K562 (cell line): ENCODE results near the gene LYRM1. TPM values are rescaled to one million over a fixed set of nuclear protein-coding genes. Genes with fewer than 3 reads are reported as not detected.

Experiments
- ARID1B ChIP-seq: fragments of 450-650 bp; IDR thresholded peaks from 2 replicates; pipeline ENCODE4 v1.6.1; 2016; ENCODE audit warnings: antibody characterized with exemption, mild to moderate bottlenecking, inconsistent platforms
- BACH1 ChIP-seq: fragments of 200-800 bp; sonication (Bioruptor generic); IDR thresholded peaks from 2 replicates; pipeline ENCODE4 v1.6.1; 2016; ENCODE audit warnings: missing genetic modification characterization, missing compliant biosample characterization
- ELF2 ChIP-seq: fragments of 250-450 bp; sonication (Bioruptor Pico); IDR thresholded peaks from 2 replicates; pipeline ENCODE4 v1.5.0; 2021; ENCODE audit warnings: mild to moderate bottlenecking
- GABPA ChIP-seq: fragments of 200-800 bp; sonication (Bioruptor generic); conservative IDR thresholded peaks from 2 replicates; pipeline ENCODE4 v1.6.1; 2016; ENCODE audit warnings: low read depth, missing genetic modification characterization, missing compliant biosample characterization
- HMG20B ChIP-seq: fragments of 250-450 bp; sonication (Bioruptor Pico); IDR thresholded peaks from 2 replicates; pipeline ENCODE4 v1.5.0; 2021; ENCODE audit warnings: mild to moderate bottlenecking
- NCOA6 ChIP-seq: fragments of 450-650 bp; IDR thresholded peaks from 2 replicates; pipeline ENCODE4 v1.6.1; 2017; ENCODE audit warnings: mild to moderate bottlenecking
- NELFE ChIP-seq: IDR thresholded peaks from 2 replicates; pipeline ENCODE4 v1.6.1; 2011; ENCODE audit warnings: mild to moderate bottlenecking; ENCODE audit not compliant: insufficient read depth, insufficient read length
- POLR2A ChIP-seq: fragments of 450-650 bp; conservative IDR thresholded peaks from 2 replicates; pipeline ENCODE4 v1.6.1; 2016
- RBM39 ChIP-seq: fragments of 200-400 bp; formaldehyde crosslinking; optimal IDR thresholded peaks from 2 replicates; pipeline ENCODE3; 2018; ENCODE audit warnings: low read depth, low read length
- RHOXF2B ChIP-seq: fragments of 250-450 bp; sonication (Bioruptor Pico); conservative IDR thresholded peaks from 2 replicates; pipeline ENCODE4 v1.5.1; 2021
- SMAD4 ChIP-seq: fragments of 250-450 bp; sonication (Bioruptor Pico); conservative IDR thresholded peaks from 2 replicates; pipeline ENCODE4 v1.8.0; 2021; ENCODE audit warnings: inconsistent platforms, mild to moderate bottlenecking, moderate library complexity
- SUPT5H ChIP-seq: fragments of 450-650 bp; IDR thresholded peaks from 2 replicates; pipeline ENCODE4 v1.6.1; 2016
- ZNF184 ChIP-seq: sonication (generic); formaldehyde crosslinking; IDR thresholded peaks from 2 replicates; pipeline ENCODE4 v1.5.0; 2020; ENCODE audit warnings: missing genetic modification reagents
- ZNF75A ChIP-seq: fragments of 450-650 bp; formaldehyde crosslinking; IDR thresholded peaks from 2 replicates; pipeline ENCODE4 v1.4.0; 2020; ENCODE audit warnings: mild to moderate bottlenecking
- polyA plus RNA-seq, 8 experiments: library from polyadenylated mRNA; depleted of rRNA in 4 of 8; stranded (reverse) in 5 of 8; unstranded in 3 of 8; fragments of >200 nt; fragmentation: Nextera tagmentation in 2 of 8; fragmentation: Illumina TruSeq in 1 of 8; extraction: Ambion mirVana in 2 of 8; extraction: Trizol in 1 of 8; gene quantifications; 2 replicates each; pipeline versions ENCODE4 v1.2.1 to v1.2.3, GENCODE V29; 2011 to 2014; ENCODE audit warnings: inconsistent platforms in 1 of 8, missing spikeins in 1 of 8
- total RNA-seq, 7 experiments: library from RNA; depleted of rRNA in 6 of 7; stranded (reverse); fragments of >200 nt in 6 of 7; fragmentation: Illumina TruSeq in 2 of 7; extraction: Trizol in 2 of 7; gene quantifications; 2 replicates each; pipeline versions ENCODE4 v1.2.1 to v1.2.3, GENCODE V29; 2011 to 2021; ENCODE audit warnings: low replicate concordance in 1 of 7
- TF ChIP-seq, protein P1 (sequence below), 2 experiments: fragments of 250-450 bp in 1 of 2; fragments of 450-650 bp in 1 of 2; sonication (Bioruptor Pico) in 1 of 2; IDR thresholded peaks; 2 replicates each; pipeline versions ENCODE4 v1.6.1 to v1.8.0; 2016 to 2021; ENCODE audit warnings: mild to moderate bottlenecking in 2 of 2, moderate library complexity in 2 of 2, missing compliant biosample characterization in 1 of 2, missing genetic modification characterization in 1 of 2
- TF ChIP-seq, protein P2 (sequence below): fragments of 200-800 bp; sonication (Bioruptor generic); IDR thresholded peaks from 2 replicates; pipeline ENCODE4 v1.6.1; 2017; ENCODE audit warnings: missing genetic modification characterization, missing compliant biosample characterization
- TF ChIP-seq, protein P3 (sequence below): fragments of 450-650 bp; IDR thresholded peaks from 2 replicates; pipeline ENCODE4 v1.6.1; 2017; ENCODE audit warnings: mild to moderate bottlenecking, moderate library complexity
- TF ChIP-seq, protein P4 (sequence below): sonication (generic); formaldehyde crosslinking; IDR thresholded peaks from 2 replicates; pipeline ENCODE4 v1.8.0; 2022; ENCODE audit warnings: mild to moderate bottlenecking, missing genetic modification reagents
- TF ChIP-seq, protein P5 (sequence below): fragments of 450-650 bp; conservative IDR thresholded peaks from 2 replicates; pipeline ENCODE4 v1.6.1; 2016; ENCODE audit warnings: missing genetic modification characterization, low read depth, mild to moderate bottlenecking, missing compliant biosample characterization, moderate library complexity
- TF ChIP-seq, protein P6 (sequence below): fragments of 450-650 bp; formaldehyde crosslinking; IDR thresholded peaks from 2 replicates; pipeline ENCODE4 v1.4.0; 2020; ENCODE audit warnings: mild to moderate bottlenecking, mixed read lengths

Gene LYRM1
- total and polyA plus RNA-seq, 9 of the 15 experiments (the other 6 are each of a cell fraction or from before 2014, with no cell fraction given), result 17.5 to 44.1 (median 32.7) TPM

DNA sequence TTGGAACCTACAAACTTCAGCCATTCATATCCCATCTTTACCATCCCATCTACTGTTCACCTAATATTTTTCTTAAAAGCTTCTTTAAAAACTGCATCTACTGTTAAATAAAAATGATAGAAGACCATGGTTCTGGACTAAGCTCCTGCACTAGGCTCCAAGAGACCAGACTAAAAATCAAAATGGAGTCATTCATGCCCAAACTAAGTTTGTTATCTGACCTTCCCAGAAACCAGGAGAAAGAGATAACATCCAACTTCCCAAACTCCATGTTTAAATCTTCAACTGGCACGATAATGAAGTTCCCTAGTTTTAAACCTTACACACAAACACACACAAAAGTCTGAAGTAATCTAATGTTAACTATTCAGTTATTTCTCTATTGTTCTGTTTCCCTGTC lies 14.3 kb upstream of the LYRM1 start (continued):
- TF ChIP-seq, protein P1, sequence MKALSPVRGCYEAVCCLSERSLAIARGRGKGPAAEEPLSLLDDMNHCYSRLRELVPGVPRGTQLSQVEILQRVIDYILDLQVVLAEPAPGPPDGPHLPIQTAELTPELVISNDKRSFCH (CRISPR knock-in tag; IDR thresholded peaks at IDR 0.05), result no peak
- TF ChIP-seq, protein P1 (tag; IDR thresholded peaks at IDR 0.05), result 0 out of 2 replicates have a peak, but pooled peaks have one; percentile 29
- TF ChIP-seq POLR2A, result no peak
- TF ChIP-seq ZNF184 (CRISPR knock-in tag), result no peak
- TF ChIP-seq GABPA, result no peak
- no peak for TF ChIP-seq ELF2
- TF ChIP-seq ZNF75A (CRISPR knock-in tag), result no peak
- TF ChIP-seq, protein P2, sequence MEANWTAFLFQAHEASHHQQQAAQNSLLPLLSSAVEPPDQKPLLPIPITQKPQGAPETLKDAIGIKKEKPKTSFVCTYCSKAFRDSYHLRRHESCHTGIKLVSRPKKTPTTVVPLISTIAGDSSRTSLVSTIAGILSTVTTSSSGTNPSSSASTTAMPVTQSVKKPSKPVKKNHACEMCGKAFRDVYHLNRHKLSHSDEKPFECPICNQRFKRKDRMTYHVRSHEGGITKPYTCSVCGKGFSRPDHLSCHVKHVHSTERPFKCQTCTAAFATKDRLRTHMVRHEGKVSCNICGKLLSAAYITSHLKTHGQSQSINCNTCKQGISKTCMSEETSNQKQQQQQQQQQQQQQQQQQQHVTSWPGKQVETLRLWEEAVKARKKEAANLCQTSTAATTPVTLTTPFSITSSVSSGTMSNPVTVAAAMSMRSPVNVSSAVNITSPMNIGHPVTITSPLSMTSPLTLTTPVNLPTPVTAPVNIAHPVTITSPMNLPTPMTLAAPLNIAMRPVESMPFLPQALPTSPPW, result no peak
- TF ChIP-seq, protein P3, sequence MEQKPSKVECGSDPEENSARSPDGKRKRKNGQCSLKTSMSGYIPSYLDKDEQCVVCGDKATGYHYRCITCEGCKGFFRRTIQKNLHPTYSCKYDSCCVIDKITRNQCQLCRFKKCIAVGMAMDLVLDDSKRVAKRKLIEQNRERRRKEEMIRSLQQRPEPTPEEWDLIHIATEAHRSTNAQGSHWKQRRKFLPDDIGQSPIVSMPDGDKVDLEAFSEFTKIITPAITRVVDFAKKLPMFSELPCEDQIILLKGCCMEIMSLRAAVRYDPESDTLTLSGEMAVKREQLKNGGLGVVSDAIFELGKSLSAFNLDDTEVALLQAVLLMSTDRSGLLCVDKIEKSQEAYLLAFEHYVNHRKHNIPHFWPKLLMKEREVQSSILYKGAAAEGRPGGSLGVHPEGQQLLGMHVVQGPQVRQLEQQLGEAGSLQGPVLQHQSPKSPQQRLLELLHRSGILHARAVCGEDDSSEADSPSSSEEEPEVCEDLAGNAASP, result no peak
- TF ChIP-seq SUPT5H, result no peak
- no peak for TF ChIP-seq RBM39
- TF ChIP-seq, protein P4, sequence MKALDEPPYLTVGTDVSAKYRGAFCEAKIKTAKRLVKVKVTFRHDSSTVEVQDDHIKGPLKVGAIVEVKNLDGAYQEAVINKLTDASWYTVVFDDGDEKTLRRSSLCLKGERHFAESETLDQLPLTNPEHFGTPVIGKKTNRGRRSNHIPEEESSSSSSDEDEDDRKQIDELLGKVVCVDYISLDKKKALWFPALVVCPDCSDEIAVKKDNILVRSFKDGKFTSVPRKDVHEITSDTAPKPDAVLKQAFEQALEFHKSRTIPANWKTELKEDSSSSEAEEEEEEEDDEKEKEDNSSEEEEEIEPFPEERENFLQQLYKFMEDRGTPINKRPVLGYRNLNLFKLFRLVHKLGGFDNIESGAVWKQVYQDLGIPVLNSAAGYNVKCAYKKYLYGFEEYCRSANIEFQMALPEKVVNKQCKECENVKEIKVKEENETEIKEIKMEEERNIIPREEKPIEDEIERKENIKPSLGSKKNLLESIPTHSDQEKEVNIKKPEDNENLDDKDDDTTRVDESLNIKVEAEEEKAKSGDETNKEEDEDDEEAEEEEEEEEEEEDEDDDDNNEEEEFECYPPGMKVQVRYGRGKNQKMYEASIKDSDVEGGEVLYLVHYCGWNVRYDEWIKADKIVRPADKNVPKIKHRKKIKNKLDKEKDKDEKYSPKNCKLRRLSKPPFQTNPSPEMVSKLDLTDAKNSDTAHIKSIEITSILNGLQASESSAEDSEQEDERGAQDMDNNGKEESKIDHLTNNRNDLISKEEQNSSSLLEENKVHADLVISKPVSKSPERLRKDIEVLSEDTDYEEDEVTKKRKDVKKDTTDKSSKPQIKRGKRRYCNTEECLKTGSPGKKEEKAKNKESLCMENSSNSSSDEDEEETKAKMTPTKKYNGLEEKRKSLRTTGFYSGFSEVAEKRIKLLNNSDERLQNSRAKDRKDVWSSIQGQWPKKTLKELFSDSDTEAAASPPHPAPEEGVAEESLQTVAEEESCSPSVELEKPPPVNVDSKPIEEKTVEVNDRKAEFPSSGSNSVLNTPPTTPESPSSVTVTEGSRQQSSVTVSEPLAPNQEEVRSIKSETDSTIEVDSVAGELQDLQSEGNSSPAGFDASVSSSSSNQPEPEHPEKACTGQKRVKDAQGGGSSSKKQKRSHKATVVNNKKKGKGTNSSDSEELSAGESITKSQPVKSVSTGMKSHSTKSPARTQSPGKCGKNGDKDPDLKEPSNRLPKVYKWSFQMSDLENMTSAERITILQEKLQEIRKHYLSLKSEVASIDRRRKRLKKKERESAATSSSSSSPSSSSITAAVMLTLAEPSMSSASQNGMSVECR (CRISPR knock-in tag), result no peak
- TF ChIP-seq, protein P5, sequence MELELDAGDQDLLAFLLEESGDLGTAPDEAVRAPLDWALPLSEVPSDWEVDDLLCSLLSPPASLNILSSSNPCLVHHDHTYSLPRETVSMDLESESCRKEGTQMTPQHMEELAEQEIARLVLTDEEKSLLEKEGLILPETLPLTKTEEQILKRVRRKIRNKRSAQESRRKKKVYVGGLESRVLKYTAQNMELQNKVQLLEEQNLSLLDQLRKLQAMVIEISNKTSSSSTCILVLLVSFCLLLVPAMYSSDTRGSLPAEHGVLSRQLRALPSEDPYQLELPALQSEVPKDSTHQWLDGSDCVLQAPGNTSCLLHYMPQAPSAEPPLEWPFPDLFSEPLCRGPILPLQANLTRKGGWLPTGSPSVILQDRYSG (tag), result peak; percentile 55; the same call in 1 of the 2 replicates
- no peak for TF ChIP-seq HMG20B (CRISPR knock-in tag)
- no peak for TF ChIP-seq NCOA6
- TF ChIP-seq BACH1, result peak; percentile 30; the same call in 1 of the 2 replicates
- no peak for TF ChIP-seq ARID1B
- TF ChIP-seq, protein P6, sequence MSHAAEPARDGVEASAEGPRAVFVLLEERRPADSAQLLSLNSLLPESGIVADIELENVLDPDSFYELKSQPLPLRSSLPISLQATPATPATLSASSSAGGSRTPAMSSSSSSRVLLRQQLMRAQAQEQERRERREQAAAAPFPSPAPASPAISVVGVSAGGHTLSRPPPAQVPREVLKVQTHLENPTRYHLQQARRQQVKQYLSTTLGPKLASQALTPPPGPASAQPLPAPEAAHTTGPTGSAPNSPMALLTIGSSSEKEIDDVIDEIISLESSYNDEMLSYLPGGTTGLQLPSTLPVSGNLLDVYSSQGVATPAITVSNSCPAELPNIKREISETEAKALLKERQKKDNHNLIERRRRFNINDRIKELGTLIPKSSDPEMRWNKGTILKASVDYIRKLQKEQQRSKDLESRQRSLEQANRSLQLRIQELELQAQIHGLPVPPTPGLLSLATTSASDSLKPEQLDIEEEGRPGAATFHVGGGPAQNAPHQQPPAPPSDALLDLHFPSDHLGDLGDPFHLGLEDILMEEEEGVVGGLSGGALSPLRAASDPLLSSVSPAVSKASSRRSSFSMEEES (CRISPR knock-in tag), result no peak
- TF ChIP-seq RHOXF2B (CRISPR knock-in tag), result no peak
- TF ChIP-seq SMAD4 (CRISPR knock-in tag), result peak; percentile 61; the same call in 1 of the 2 replicates
- TF ChIP-seq NELFE, result no peak
